HG02571 (cell line): ENCODE measurements around the gene EGFR.

Experiments used
- ATAC-seq: cut with Tn5 transposase; IDR thresholded peaks from one replicate; pipeline ENCODE4 v1.9.1; 2021; ENCODE audit warnings: mild to moderate bottlenecking, moderate library complexity; ENCODE audit not compliant: unreplicated experiment

The EGFR gene

DNA sequence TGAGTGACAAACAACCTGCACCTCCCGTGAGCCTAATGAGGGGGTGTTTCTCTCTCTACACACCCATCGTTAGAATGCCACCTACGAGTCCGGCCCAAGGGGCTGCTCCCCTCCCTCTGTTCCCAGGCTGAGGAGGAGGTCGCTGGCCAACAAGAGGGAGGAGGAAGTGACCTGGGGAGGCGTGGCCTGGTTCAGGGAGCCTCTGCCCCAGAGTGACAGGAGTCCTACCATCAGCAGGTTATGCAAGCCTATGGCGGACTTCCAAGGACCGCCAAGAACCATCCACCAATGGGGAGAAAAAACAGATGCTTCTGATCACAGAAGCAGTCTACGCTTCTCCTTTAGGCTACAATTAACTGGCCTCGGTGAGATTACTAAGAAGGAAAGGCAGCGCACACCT is 12.3 kb upstream of the EGFR start:
- no peak for ATAC-seq

DNA sequence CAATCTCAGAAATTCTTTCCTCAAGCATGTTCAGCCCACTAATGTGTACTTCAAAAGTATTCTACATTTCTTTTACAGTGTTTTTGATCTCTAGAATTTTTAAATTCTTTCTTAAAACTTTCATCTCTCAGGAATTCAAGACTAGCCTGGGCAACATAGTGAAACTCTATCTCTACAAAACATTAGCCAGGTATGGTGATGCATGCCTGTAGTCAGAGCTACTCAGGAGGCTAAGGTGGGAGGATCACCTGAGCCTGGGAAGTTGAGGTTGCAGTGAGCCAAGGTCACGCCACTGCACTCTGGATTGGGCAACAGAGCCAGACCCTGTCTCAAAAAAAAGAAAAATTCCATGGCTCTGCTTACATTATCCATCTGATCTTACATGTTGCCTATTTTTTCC is 5.0 kb upstream of the EGFR start:
- no peak for ATAC-seq

DNA sequence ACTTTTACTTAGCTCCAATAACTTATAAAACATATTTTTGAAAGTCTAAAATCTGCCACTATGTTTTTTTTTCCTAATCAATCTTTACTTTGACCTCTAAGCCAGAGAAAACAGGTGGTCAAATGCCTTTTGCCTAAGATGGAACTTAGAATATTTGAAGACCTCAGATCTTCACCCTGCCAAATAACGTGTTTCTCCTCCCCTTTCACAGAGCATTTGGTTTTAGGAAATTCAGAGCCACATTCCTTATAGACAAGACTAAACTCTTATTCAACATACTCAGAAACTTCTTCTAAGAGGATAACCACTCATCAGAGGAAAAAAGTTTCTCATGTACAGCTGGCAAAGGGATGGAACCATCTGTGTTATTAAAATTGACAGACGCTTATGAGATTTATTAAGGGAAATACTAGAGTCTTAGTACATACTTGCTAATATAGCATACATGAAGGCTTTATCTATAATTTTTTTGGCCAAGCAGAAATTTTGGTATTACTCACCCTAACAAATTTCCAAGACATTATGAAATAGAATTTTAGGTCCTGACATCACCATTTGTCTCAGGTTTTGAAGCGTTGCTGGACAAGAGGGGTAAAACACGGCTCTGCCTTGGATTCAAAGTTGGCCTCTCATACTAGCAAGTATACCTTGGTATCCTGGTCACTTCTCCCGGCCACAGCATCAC is 2.6 kb upstream of the EGFR start:
- no peak for ATAC-seq

DNA sequence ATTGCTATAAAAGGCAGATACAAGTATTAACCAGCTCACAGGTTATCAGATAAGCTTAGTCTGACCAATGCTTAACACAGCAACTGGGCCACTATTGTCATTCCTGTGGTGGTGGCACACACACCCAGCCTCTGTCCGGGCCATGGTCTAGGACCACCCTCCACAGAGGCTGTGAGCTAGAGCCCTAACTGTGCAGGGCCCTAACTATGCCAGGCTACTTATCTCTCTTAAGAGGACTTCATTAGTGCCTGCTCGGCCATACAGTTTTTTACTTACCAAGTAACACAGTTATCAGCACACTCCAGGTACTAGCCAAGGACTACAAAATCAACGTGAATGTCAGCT is 2.1 kb upstream of the EGFR start:
- no peak for ATAC-seq

DNA sequence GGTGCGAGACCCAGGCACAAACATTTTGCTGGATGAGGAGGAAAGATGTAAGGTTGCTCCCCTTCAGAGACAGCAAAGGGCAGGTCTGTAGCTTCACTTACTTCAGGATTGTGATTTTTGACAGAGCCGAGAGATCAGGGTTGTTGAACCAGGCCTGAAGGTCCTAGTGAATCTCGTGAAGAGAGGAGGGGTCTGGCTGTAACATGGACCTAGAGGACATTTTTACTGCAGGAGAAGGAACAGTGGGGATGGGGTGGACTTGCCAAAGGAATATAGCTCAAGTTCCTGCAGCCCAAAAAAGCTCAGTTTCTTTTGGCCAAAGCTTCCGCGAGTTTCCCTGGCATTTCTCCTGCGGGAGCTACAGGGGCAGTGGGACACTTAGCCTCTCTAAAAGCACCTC is 976 bp upstream of the EGFR start:
- no peak for ATAC-seq

DNA sequence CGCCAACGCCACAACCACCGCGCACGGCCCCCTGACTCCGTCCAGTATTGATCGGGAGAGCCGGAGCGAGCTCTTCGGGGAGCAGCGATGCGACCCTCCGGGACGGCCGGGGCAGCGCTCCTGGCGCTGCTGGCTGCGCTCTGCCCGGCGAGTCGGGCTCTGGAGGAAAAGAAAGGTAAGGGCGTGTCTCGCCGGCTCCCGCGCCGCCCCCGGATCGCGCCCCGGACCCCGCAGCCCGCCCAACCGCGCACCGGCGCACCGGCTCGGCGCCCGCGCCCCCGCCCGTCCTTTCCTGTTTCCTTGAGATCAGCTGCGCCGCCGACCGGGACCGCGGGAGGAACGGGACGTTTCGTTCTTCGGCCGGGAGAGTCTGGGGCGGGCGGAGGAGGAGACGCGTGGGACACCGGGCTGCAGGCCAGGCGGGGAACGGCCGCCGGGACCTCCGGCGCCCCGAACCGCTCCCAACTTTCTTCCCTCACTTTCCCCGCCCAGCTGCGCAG is 424 bp downstream of the EGFR start:
- no peak for ATAC-seq

DNA sequence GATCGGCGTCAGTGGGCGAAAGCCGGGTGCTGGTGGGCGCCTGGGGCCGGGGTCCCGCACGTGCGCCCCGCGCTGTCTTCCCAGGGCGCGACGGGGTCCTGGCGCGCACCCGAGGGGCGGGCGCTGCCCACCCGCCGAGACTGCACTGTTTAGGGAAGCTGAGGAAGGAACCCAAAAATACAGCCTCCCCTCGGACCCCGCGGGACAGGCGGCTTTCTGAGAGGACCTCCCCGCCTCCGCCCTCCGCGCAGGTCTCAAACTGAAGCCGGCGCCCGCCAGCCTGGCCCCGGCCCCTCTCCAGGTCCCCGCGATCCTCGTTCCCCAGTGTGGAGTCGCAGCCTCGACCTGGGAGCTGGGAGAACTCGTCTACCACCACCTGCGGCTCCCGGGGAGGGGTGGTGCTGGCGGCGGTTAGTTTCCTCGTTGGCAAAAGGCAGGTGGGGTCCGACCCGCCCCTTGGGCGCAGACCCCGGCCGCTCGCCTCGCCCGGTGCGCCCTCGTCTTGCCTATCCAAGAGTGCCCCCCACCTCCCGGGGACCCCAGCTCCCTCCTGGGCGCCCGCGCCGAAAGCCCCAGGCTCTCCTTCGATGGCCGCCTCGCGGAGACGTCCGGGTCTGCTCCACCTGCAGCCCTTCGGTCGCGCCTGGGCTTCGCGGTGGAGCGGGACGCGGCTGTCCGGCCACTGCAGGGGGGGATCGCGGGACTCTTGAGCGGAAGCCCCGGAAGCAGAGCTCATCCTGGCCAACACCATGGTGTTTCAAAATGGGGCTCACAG is 1.1 kb downstream of the EGFR start:
- ATAC-seq, result no peak

DNA sequence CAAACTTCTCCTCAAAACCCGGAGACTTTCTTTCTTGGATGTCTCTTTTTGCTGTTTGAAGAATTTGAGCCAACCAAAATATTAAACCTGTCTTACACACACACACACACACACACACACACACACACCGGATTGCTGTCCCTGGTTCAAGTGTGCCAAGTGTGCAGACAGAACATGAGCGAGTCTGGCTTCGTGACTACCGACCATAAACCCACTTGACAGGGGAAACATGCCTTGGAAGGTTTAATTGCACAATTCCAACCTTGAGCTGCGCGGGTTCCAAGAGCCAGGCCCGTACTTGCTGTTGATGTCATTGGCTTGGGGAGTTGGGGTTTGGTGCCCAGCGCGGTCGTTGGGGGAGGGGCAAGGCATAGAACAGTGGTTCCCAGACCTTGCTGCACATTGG is 1.7 kb downstream of the EGFR start:
- ATAC-seq, result no peak

DNA sequence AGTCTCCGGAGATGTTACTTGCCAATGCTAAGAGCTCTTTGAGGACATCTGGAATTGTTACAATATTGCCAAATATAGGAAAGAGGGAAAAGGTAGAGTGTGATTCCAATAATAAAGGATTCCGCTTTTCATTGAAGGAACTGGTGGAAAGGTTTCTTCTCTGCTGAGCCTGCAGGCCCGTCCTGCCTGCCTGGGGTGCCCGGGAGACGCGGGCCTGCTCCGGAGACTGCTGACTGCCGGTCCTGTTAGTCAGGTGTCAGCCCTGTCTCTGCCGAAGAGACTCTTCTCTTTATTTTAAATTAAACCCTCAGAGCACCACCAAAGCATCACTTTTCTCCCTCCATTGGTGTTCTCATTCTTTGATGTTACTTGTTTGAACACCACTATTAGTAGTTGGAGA is 2.2 kb downstream of the EGFR start:
- no peak for ATAC-seq

DNA sequence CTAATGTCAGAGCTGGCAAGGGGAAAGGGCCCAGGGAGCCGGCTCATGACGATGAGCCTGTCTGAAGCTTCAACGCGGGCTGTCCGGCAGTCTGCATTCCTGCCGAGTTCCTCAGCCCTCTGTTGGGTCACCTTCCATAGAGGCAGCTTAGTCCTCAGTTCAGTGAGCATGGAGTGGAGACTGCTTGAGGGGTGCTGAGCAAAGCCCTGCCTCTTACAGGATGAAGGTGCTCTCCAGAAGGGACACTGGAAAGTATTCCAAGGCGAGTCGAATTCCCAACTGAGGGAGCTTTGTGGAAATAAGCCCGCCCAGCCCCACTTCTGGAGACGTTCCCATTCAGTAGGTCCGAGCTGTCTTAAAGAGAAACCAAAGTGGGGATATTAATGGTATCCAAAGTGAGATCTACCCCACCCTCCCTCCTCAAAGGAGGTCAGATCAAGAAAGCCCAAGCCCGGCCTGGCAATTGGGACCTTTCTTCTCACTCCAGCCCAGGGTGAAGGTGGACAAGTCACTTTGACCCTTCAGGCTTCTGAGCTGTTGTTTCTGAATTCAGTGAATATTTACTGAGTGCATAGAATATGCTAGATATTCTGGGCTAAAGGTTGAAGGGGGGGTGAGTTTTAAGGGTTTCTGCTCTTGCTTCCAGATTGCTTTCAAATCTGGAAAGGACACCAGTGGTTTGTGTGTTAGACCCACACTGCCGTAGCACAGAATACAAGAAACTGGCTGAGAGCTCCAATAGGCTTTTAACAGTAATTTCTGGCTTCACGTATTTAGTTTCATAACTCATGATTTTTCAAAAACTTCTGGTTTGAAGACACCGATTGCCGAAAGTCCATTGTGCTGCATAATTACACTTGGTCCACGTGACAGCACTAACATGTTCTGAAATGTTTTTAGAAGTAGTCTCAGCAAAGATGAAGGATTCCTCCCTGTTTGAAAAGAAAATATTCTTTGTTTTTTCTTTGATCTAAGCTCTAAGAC is 3.5 kb downstream of the EGFR start:
- ATAC-seq, result no peak

DNA sequence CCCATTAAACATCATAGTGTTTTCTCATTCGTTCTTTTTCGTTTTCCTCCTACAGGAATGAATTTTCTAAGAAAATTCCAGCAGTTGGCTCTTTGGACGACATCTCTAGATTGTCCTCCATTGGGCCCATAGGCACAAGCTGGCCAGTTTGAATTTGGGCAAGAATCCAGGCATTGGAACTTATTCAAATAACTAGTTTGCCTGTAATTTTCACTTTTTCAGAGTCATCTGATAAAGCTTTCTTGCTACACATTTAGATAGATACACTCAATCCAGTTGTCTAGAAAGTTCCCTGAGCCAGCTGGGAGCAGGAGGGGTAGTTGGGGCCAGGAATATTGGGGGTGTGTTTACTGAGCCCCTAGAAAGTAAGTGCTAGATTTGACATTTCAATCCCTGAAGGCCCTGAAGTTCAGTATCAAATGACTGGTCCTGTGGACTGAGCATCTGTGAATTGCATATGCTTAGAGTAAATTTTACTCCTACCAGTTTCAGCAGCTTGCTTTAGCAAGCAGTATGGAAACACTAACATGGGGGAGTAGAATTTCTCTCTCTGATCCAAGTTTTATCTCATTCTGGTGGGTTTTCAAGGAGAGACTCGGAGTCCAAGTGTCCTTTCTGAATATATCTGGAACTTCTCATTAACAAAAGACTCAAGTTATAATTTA is 5.2 kb downstream of the EGFR start:
- no peak for ATAC-seq

DNA sequence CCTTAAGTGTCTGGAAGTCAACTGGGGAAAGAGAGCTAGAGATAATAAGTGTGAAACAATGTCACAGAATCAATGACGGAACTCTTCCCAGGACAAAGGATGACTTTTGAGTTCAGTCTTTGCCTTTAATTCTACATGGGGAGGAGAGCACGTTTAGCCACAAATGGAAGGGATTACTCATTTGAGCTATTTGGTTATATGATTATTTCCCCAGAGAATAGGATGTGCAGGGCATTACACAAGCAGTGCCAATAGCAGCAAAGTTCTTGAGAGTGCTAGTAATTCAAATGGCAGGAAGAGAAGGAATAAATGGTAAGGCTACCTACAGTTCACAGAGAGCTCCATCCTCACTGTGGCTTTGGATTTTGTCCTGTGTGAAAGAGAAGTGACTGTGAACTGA is 6.0 kb downstream of the EGFR start:
- ATAC-seq, result no peak

DNA sequence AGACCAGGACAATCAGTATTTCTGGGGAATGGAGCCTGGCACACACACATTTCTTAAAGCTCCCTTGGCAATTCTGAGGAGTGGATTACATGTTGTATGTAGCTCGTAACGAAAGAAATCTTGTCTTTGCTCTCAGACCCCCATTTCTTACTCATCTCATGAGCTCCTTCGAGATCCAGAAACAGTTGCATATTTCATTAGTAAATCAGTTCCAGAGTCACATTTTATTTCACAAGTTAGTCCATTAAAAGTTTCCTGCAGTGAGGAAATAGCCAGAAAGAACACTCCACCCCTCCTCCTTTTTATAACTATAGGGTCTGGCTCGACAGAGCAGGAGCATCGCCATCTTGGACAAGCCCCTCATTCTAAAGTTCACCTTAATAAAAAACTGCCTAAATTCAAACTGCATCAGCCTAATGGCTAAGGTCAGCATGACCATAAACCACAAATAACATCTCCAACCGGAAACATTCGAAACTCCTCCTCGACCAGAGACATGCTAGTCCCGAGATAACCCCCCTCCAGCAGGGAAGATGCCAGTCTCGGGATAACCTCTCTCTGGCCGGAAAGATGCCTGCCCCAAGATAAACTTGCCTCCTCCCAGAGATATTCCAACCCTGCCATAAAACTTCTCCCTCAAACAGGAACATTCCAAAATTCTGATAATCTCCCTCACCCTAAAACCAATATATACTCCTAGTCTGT is 7.4 kb downstream of the EGFR start:
- ATAC-seq, result no peak

DNA sequence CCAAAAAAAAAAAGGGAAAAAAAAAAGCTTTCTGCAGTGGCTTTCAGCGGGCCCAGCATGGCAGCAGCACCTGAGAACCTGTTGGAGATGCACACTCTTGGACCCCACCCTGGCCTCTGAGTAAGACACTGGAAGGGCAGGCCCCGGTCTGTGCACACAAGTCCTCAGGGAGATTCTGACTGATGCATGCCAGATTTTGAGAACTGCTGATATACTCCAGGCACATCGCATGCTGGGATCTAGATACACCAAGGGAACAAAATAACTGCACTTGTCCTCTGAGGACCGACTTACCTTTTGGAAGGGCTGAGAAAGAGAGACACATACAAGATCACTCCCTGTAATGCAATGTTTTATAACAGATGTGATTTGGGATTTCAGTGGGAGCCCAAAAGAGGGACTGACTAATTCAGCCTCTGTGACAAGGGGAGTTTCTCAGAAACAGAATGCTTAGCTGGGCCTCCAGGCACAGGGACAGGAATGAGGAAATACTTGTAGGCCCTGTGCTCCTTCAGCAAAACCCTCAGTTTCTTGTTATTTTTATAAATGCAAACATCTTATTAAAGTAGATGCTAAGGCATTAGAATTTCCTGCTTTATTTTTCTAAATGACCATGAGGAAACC is 8.2 kb downstream of the EGFR start:
- ATAC-seq, result no peak

DNA sequence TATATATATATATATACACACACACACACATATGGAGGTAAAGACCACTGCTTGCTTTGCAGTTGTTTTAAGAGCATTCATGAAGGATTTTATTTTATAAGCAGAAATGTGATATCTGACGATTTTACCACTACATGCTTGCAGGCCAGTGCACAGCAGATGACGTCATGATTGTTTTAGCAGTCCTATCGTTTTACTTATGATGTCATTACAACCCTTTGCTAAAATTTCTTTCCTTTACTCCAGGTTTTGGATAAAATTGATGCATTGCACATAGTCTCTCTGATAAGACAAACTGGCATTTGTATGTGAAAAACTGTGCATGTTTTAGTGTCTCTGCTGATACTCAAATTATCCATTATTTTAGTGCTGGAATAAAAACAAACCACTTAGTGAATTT is 9.2 kb downstream of the EGFR start:
- no peak for ATAC-seq

DNA sequence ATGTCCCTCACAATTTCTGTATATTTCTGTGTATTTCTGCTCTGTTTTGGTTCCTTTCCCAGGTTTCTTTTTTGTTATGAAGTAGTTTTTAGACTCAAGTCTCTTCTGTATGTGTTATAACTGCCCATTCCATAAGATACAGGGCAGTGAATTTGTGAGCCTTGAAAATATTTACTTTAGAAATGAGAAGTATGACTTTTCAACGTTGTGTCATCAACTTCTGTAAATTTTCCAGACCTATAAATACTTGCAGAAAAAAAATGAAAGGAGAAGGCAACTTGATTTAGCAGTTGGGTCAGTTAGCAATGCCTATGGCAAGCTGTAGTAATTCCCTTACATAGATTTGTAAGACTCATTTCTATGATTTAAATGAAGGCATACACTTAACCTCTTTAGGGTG is 11.5 kb downstream of the EGFR start:
- ATAC-seq, result no peak

DNA sequence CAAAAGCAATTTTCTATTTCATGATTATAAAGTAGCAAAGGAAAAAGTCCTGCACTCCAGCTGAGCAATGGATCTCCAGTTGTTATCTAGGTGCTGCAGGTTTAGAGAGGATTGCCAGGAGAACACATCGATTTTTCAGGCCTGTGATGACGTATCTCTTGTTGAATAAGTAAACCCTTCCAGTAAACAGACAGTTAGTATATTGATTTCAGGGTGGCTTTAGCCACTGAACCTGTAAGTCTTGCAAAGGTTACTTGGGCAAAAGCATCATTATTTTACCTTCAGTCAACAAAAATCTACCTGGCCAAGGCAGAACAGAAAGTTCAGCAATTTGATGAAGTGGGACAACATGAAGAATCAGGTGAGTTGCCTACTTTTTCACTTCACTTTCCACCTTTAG is 12.3 kb downstream of the EGFR start:
- ATAC-seq, result no peak

DNA sequence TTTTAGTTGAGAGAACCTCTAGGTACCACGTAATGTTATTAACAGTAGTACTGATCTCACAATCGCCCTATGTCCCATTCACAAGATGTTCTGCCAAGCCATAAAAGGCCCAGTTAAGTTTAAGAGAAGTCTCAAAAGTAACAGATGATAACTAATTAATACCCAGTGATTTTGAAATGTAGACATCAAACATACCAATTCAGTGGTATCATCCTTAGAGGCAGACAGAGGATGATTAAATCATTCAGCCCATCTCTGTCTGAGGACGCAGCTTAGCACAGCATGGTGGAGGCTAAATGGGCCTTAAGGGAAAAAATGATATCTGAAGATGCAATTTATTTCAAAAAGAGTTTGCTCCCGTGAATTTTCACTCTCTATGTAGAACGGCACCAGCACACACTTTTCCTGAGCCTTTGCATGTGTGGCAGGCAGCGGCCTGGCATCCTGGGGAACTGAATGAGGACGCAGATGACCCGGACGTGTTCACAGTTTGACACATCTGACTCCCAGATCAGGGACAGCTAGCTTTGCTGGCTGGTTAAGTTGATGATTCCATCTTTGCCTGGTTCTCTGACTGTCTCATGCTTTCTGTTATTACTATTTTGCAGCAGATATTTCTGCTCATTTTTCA is 13.4 kb downstream of the EGFR start:
- ATAC-seq, result no peak

DNA sequence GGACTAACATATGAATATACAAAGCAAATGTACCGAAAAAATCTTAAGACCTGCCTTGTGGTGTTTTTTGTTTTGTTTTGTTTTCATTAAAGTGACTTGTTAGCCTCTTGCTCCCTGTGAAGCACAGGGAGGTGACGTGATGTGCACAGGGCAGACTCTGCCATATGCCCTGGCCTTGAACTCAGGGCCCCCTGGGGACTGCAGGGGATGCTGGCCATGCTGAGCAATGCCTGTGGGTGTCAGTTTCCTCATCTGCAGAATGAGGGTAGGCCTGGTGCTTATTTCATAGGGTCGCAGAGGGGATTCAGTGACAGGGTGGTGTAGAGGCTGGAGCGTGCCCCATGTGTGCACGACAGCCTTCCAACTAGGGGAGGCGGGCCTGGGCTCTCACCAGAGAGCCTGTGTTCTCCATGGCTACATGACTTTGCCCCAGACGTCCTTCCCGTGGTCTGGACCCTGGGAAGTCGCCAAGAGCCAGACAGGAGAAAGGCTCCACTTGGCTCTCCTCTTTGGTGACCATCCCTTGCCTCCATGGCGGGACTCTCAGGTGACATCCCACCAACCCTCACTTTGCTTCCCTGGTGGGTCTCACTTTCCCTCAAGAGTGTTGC is 14.5 kb downstream of the EGFR start:
- no peak for ATAC-seq
